Psoas muscle (tissue), 8 donors: ENCODE measurements around the gene HES2. TPM values are rescaled to one million over a fixed set of nuclear protein-coding genes. Genes with fewer than 3 reads are reported as not detected.

Experiments used
- ATAC-seq, 4 donors: fragments of 200-7000 bp; cut with Tn5 transposase; one replicate each; pipeline ENCODE4 v1.9.1; 2020; ENCODE audit warnings: moderate library complexity in 3 of 4, mild to moderate bottlenecking in 2 of 4
- DNase-seq, 2 donors: peaks; one replicate each; pipeline ENCODE4 v3.0.0-alpha.2; 2020
- H3K27ac ChIP-seq: fragments of 200-600 bp; one replicate; pipeline ENCODE4 v1.8.0; 2022
- H3K27me3 ChIP-seq, 3 donors: fragments of 200-600 bp in 1 of 3; one replicate each; pipeline versions ENCODE4 v1.6.1 to v1.8.0; 2013 to 2022; ENCODE audit warnings: low read length in 2 of 3, mild to moderate bottlenecking in 2 of 3, moderate library complexity in 1 of 3; ENCODE audit not compliant: insufficient read depth in 3 of 3
- H3K36me3 ChIP-seq, 2 donors: fragments of 200-600 bp in 1 of 2; one replicate each; pipeline versions ENCODE4 v1.6.1 to v1.8.0; 2013 to 2022; ENCODE audit warnings: low read depth in 1 of 2, mild to moderate bottlenecking in 1 of 2, moderate library complexity in 1 of 2; ENCODE audit not compliant: insufficient read depth in 1 of 2
- H3K4me1 ChIP-seq: fragments of 200-600 bp; one replicate; pipeline ENCODE4 v1.8.0; 2022
- H3K4me3 ChIP-seq: fragments of 200-600 bp; one replicate; pipeline ENCODE4 v1.8.0; 2022; ENCODE audit warnings: mild to moderate bottlenecking
- H3K9me3 ChIP-seq: fragments of 200-600 bp; one replicate; pipeline ENCODE4 v1.8.0; 2022
- WGBS, 3 donors: extraction: QIAGEN DNeasy Blood & Tissue Kit; methylation state at CpG; one replicate each; pipeline versions ENCODE4 v1.1.6 to v1.1.7; 2013; 5-methylcytosine and 5-hydroxymethylcytosine counted together
- intact Hi-C, 2 donors: fragments of 100-400 bp; cut with DNase I; formaldehyde crosslinking; loops; one replicate each; pipeline versions ENCODE4 v1.11.0 to v1.14.2; 2022
- polyA plus RNA-seq, 3 donors: library from polyadenylated mRNA; stranded (reverse); fragments of 200-250 nt; gene quantifications; one replicate each; pipeline ENCODE4 v1.2.3, GENCODE V29; 2013
- total RNA-seq, 4 donors: library from RNA; stranded (reverse); fragmentation: NEBNext Ultra II Directional in 2 of 4; extraction: Animal tissue kit (Norgen Biotek cat#: 25700) in 2 of 4; gene quantifications; one replicate each; pipeline versions ENCODE4 v1.2.1 to v1.2.4, GENCODE V29; 2021 to 2023
- TF ChIP-seq, protein P1 (sequence below): fragments of 200-600 bp; IDR thresholded peaks from one replicate; pipeline ENCODE4 v1.8.0; 2022; ENCODE audit warnings: antibody characterized with exemption
- donor health status: healthy with polysubstance abuse.
- donor health status: DM: no; HTN: no; CAD: no; lungs with moderate emphysema.
- donor health status: Bipolar disorder and iron deficiency.
- donor health status: healthy.
- donor health status: DM: yes; HTN: yes; CAD: no.
- donor health status: DM: no; HTN: no; CAD: no.
- donor health status: DM: no; HTN: no; CAD: no.
- donor health status: DM: yes; HTN: yes; CAD: no.

HES2 gene
- total and polyA plus RNA-seq, 7 donors, result 0.06 to 0.13 TPM; not detected in 5

DNA sequence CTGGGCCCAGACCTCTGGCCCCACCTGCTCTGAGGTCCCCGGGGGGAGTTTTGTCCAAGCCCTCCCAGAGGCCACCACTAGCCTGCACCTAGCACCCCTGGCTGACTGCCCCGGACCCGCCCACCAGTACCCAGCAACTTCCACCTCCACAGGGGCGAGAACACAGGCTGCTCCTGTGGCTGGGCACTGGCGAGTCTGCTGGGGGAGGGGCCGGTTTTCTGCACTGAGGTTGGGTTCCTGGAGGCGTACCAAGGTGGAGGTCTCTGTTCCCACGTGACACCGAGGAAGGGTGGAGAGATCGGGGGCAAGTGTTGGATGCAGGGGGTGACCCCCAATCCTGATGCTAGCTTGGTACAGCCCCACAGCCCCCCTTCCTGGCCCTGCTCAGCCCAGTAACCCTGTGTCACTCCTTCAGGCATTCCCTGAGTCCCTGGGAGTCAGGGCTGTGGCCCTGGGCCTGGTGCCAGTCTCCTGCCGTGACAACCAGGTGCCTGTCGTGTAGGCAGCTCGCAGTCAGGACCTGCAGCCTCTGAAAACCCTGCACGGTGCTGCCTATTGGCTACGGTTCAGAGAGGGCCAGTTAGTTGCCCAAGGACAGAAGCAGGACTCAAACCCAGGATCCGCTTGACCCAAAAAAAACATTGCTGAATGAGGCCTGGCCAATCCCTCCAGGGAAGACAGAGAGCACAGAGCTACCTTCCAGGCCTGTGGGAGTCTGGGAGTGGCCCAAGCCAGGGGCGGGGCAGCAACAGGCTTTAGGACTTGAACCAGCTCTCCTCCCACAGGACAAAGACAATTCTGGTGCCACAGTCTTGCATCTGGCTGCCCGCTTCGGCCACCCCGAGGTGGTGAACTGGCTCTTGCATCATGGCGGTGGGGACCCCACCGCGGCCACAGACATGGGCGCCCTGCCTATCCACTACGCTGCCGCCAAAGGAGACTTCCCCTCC, 8.0 kb upstream of the HES2 start:
- DNase-seq, result no peak

DNA sequence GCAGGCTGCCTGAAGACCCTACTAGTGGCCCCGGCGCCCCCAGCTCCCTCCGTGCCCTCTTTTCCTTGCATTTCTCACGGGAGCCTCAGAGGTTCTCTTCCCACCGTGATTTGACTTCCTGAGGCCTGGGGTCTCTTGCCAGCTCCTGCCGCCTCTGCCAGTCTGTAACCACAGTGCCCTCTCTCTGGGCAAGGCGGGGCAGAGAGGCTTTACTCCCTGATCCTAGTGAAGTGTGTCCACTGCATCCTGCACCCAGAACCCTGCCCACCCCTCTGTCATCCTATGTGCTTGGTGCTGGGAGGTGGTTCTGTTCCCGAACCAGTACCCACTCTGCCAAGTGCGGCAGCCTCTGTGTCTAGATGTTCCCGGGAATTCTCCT, 7.2 kb upstream of the HES2 start:
- Histone ChIP-seq H3K27me3 (peaks cover 0 to 80% (median 24%) of the 10 kb centered on the region in 3 donors), H3K4me1 (peaks cover 4% of the 10 kb centered on the region), H3K4me3 (no peak overlapping the region), H3K36me3 (no peaks in the 10 kb centered on the region), H3K27ac (no peak overlapping the region), H3K9me3 (no peaks in the 10 kb centered on the region)
- DNase-seq (no peak), ATAC-seq (no peak)
- intact Hi-C loops, result no loop called here
- TF ChIP-seq, protein P1, sequence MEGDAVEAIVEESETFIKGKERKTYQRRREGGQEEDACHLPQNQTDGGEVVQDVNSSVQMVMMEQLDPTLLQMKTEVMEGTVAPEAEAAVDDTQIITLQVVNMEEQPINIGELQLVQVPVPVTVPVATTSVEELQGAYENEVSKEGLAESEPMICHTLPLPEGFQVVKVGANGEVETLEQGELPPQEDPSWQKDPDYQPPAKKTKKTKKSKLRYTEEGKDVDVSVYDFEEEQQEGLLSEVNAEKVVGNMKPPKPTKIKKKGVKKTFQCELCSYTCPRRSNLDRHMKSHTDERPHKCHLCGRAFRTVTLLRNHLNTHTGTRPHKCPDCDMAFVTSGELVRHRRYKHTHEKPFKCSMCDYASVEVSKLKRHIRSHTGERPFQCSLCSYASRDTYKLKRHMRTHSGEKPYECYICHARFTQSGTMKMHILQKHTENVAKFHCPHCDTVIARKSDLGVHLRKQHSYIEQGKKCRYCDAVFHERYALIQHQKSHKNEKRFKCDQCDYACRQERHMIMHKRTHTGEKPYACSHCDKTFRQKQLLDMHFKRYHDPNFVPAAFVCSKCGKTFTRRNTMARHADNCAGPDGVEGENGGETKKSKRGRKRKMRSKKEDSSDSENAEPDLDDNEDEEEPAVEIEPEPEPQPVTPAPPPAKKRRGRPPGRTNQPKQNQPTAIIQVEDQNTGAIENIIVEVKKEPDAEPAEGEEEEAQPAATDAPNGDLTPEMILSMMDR, result no peak
- 78 to 85% (median 82%) methylated on average over 10 of the region's 10 CpGs for WGBS, 3 donors

More for the DNA sequence above, 8.0 kb upstream of the HES2 start:
- Histone ChIP-seq H3K27ac (no peak overlapping the region), H3K4me3 (no peak overlapping the region), H3K27me3 (peaks cover 0 to 72% (median 26%) of the 10 kb centered on the region in 3 donors), H3K4me1 (peaks cover 4% of the 10 kb centered on the region), H3K36me3 (no peaks in the 10 kb centered on the region), H3K9me3 (no peaks in the 10 kb centered on the region)
- intact Hi-C loops, result no loop called here
- 78 to 82% (median 79%) methylated on average over 26 of the region's 26 CpGs for whole genome bisulfite sequencing, 3 donors
- TF ChIP-seq, protein P1, result no peak
- no peak for ATAC-seq

DNA sequence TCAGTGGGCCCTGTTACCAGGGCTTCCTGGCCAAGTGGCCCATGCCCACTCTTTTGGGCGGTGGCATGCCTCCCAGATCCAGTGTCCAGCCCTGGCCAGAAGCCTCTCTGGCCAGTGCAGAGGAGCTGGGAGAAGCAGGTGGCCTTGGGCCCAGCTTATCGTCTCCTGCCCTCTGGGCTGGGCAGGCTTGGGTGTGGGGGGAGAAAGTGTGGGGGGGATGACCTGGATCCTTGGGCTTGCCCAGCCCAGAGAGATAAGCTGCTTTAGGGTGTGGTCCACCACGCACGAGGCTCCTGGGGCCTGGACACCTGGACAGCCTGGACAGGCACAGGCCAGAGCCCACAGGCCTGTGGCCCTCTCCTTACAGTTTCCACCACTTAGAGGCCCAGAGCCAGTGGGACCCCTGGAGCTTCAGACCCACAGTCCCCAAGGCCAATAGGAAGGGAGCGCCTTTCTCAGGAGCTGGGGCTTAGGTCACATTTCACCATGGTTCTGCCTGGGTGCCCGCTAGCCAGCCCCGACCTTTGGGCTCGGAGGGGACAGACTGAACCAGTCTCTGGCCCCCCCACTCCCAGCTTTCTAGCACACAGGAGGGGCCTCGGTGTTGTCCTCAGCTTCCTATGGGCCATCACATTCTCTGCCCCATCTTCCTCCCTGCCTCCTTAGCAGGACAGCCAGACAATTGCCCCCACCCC, 6.7 kb upstream of the HES2 start:
- Histone ChIP-seq H3K36me3 (no peaks in the 10 kb centered on the region), H3K27me3 (peaks cover 0 to 85% (median 24%) of the 10 kb centered on the region in 3 donors), H3K4me1 (peaks cover 4% of the 10 kb centered on the region), H3K9me3 (no peaks in the 10 kb centered on the region), H3K4me3 (no peak overlapping the region), H3K27ac (no peak overlapping the region)
- DNase-seq (no peak), ATAC-seq (no peak)
- 72 to 92% (median 81%) methylated on average over 9 of the region's 9 CpGs for WGBS, 3 donors
- TF ChIP-seq, protein P1, result no peak
- intact Hi-C loops, result no loop called here

DNA sequence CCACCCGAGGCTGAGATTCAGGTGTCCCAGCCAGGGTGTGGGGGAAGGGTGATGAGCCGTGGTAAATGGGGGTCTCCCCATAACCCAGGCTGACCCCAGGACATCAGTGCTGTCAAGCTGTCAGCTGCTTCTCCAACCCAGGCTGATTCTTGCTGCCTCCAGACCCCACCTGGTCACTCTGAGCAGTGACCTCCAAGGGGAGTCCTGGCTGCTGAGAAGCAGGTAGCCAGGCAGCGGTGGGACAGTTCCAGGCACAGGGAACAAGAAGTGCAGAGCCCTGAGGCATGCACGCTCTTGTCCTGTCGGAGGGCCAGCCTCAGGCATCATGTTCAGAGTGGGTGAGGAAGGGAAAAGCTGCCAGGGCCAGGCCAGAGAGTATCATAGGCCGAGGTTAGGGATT, 5.9 kb upstream of the HES2 start:
- no peak for DNase-seq
- Histone ChIP-seq H3K27ac (no peak overlapping the region), H3K4me1 (peaks cover 4% of the 10 kb centered on the region), H3K9me3 (no peaks in the 10 kb centered on the region), H3K27me3 (peaks cover 0 to 90% (median 28%) of the 10 kb centered on the region in 3 donors), H3K36me3 (no peaks in the 10 kb centered on the region), H3K4me3 (no peak overlapping the region)
- WGBS, 3 donors, result 66 to 77% (median 71%) methylated on average over 6 of the region's 6 CpGs
- intact Hi-C loops, result no loop called here
- TF ChIP-seq, protein P1, result no peak
- no peak for ATAC-seq
